Activated effector memory CD4-positive, alpha-beta T cell treated with anti-CD3 and anti-CD28 coated beads, Interleukin-2, amount 50 U/mL, for 16 hours (primary cell): ENCODE measurements around the gene NPIPA5.
"Not testable (repeated sequence)": the region's sequence is repeated elsewhere in the genome, so short reads cannot be mapped to it uniquely, and the experiment has no call there.

Experiments used
- DNase-seq: peaks from one replicate; pipeline ENCODE4 v3.0.0-alpha.2; 2020

The NPIPA5 gene

GRCh38 chr16:15388060-15388459, 10.0 kb upstream of the NPIPA5 start:
- not testable (repeated sequence) for DNase-seq

- DNase-seq, result not testable (repeated sequence)
These were observed 4.7 kb upstream of the NPIPA5 start for GRCh38 chr16:15382810-15383209.

- not testable (repeated sequence) for DNase-seq
These were observed 20.6 kb downstream of the NPIPA5 start for GRCh38 chr16:15357495-15357894.

- DNase-seq, result not testable (repeated sequence)
These were observed 23.2 kb downstream of the NPIPA5 start for GRCh38 chr16:15354846-15355245.

- DNase-seq, result not testable (repeated sequence)
These were observed 25.2 kb downstream of the NPIPA5 start for GRCh38 chr16:15352852-15353251.

- not testable (repeated sequence) for DNase-seq
These were observed 26.3 kb downstream of the NPIPA5 start for GRCh38 chr16:15351745-15352144.

GRCh38 chr16:15351251-15351650, 26.8 kb downstream of the NPIPA5 start:
- not testable (repeated sequence) for DNase-seq

GRCh38 chr16:15348721-15349120, 29.4 kb downstream of the NPIPA5 start:
- not testable (repeated sequence) for DNase-seq

GRCh38 chr16:15342337-15342736, 35.8 kb downstream of the NPIPA5 start:
- not testable (repeated sequence) for DNase-seq

GRCh38 chr16:15338986-15339385, 39.1 kb downstream of the NPIPA5 start:
- DNase-seq, result not testable (repeated sequence)

- not testable (repeated sequence) for DNase-seq
These were observed 40.0 kb downstream of the NPIPA5 start for GRCh38 chr16:15337974-15338605.

- not testable (repeated sequence) for DNase-seq
These were observed 42.5 kb downstream of the NPIPA5 start for GRCh38 chr16:15335609-15336008.

- not testable (repeated sequence) for DNase-seq
These were observed 44.1 kb downstream of the NPIPA5 start for GRCh38 chr16:15333969-15334368.

- DNase-seq, result not testable (repeated sequence)
These were observed 47.1 kb downstream of the NPIPA5 start for GRCh38 chr16:15330978-15331377.

- not testable (repeated sequence) for DNase-seq
These were observed 53.1 kb downstream of the NPIPA5 start for GRCh38 chr16:15324954-15325353.

GRCh38 chr16:15323373-15323772, 54.7 kb downstream of the NPIPA5 start:
- not testable (repeated sequence) for DNase-seq

- not testable (repeated sequence) for DNase-seq
These were observed 56.9 kb downstream of the NPIPA5 start for GRCh38 chr16:15321221-15321620.

- not testable (repeated sequence) for DNase-seq
These were observed 63.5 kb downstream of the NPIPA5 start for GRCh38 chr16:15314562-15314961.
